Measurements from ENCODE around the gene INVS.
"Not testable (repeated sequence)": the region's sequence is repeated elsewhere in the genome, so short reads cannot be mapped to it uniquely, and the experiment has no call there.

Gene INVS

DNA sequence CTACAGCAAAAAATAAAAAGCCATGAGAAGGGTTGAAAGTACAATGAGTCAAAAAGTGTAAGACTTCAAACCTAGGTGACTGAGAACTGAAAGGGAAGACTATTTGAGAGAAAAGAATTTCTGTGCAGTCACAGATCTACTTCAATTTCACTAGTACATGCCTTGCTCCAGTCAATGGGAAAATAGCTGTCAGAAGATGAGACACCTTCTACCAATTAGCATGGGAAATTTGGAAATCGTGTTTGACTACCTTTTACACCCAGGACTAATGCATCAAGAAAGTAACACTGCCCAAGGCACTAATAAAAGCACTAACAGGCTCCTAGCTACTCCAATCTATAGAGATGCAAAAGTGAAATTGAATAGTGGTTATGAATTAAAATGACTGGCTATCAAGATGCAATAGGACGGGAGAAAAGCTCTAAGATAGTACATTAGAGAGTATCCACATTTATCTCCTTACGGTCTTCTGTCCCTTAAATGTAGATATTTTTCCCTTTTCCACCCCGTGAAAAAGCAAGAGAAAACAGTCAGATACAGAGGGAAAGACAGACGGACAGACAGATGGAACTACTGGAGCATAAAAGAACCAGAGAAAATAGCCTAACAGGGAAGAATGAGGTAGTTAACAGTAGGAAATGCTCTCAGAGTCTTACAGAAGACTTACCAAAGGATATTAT is 15.5 kb upstream of the INVS start:
- no peak for DNase-seq (ENCODE audit: low read depth)

DNA sequence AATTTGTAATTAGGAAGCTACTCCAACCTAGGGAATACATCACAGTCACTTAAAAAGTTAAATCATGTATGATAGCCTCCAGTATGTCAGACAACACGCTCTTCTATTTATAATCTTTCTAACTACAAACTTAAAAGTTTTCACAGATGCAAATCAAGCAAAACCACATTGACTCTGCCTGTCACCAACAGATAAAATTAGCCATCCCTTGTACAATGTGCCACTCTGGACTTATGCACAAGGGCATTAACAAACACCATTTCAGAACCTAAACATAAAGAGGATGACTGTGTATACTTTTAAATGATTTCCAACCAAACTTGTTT is 15.0 kb upstream of the INVS start:
- no peak for DNase-seq (ENCODE audit: low read depth)

DNA sequence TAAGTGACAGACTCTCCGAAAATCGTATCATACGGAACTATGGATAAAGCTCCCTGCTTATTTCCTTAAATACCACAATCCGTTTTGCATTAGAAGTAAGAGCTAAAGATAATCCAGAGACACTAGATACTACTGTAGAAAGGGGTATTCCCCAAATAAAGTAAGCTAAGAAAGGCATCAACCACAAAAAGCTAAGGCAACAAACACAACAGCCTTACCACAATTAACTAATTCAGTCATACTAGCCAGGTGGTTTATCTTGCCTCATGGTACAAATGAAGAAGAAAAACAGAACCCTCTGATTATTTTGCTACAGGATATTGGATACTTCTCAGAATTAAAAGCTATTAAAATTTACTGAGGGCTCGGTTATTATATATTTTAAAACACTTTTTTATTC is 14.3 kb upstream of the INVS start:
- DNase-seq (ENCODE audit: low read depth), result no peak

DNA sequence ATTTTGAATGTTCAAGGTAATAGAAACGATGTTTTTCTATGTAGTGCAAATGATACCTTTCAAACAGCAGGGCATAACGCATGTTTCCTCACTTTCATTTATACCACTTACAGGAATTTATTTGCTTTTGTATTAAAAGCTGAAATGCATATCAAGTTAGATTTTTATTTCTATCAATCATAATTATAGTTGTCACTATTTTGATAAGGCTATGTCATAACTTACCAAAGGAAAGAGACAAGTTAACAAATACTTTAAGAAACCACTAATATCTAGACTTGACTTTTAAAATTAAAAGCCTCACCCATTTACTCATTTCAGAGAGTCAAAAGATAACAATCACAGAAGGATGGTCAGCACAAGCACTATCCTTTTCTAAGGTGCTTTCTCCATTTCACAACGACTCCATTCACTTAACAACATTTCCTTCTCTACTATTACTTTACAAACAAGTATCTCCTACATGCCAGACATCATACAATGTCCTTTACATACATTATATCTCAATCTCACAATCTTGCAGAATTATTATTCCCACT is 12.9 kb upstream of the INVS start:
- DNase-seq (ENCODE audit: low read depth), result no peak

DNA sequence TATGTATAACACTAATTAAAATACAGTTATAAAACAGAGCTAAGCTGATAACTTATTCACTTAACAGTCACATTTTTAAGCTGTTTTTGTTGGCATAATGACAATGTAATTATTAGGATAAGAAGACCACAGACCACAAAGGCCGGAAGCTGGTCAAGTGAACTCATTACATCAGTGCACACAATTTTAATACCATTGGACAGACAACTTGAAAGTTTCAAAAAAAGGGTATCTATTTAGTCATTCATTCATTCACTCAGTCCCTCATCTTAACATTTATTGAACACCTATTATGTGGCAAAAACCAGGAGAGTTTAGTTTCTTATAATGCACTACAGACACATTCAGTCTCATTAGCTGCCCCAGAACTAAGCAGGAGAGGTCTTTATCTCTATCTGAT is 11.8 kb upstream of the INVS start:
- no peak for DNase-seq (ENCODE audit: low read depth)

DNA sequence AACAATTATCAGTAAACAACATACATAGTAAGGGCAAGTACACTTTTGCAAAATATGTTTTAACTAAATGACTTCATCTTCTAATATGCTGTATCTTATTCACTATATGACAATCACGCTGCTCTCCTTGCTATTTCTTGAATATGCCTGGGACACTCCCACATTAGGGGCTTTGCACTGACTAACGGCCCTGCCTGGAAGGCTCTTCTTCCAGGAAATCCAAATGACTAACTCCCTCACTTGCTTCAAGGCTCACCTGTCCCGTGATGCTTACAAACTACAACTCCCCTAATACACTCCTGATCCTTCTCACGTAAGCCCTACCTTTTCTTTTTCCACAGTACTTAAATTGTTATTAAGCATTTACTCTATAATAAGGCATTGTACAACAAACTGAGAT is 10.8 kb upstream of the INVS start:
- DNase-seq (ENCODE audit: low read depth), result no peak

DNA sequence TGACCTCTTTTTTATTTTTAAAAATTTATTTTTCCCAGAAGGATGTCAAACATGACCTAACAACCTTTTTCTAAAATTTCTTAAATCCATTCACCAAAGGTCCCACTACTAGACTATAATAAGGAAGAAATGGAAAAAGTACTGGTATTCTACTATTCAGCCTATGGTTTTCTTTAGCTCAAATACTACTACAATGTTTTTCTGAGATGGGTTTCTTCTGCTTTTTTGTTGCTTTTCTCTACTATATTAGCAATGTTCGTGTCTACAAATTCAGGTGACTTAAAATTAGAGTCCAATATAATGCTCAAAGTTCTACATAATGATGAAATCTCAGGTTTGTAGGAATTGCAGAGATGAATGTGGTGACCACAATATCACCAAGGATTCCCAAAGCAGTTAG is 8.2 kb upstream of the INVS start:
- DNase-seq (ENCODE audit: low read depth), result no peak

DNA sequence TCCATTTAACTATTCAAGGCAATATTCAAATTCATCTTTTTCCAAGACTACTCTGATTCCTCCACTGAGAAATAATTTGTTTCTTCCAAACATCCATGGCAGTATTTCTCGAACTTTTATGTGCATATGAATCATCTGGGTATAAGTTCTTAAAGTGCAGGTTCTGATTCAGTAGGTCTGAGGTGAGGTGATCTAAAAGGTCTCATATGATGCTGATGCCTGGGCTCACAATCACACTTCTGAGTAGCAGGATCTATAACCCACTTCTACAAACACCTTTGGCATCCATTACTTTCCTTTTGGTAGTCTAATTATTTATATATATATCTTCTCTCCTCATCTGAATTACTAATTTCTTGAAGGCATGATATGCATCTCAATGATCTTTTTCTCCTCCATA is 7.4 kb upstream of the INVS start:
- no peak for DNase-seq (ENCODE audit: low read depth)

DNA sequence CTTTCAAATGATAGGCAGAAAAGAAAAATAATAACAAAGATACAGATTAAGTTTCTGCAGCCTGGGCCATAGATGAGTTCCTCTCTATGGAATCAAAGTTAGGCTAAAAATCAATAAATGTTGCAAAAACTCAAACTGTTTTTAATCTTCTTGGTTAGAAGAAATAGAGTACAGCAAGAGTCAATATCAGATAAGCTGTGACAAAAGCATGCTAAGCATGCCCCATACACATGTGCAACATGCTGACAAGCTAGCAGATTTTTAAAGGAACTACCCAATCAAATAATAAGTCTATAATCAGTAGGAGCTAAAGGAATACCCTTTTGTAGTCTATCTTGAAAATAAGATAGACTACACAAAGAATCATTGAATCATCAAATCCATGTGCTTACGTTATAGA is 7.0 kb upstream of the INVS start:
- no peak for DNase-seq (ENCODE audit: low read depth)

DNA sequence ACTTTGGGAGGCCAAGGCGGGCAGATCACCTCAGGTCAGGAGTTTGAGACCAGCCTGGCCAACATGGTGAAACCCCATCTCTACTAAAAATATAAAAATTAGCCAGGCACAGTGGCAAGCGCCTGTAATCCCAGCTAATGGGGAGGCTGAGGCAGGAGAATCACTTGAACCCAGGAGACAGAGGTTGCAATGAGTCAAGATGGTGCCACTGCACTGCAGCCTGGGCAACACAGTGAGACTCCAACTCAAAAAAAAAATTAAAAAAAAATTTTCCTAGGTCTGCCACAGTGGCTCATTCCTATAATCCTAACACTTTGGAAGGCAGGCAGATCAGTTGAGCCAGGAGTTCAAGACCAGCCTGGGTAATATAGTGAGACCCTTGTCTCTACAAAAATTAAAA is 4.6 kb upstream of the INVS start:
- not testable (repeated sequence) for DNase-seq (ENCODE audit: low read depth)

DNA sequence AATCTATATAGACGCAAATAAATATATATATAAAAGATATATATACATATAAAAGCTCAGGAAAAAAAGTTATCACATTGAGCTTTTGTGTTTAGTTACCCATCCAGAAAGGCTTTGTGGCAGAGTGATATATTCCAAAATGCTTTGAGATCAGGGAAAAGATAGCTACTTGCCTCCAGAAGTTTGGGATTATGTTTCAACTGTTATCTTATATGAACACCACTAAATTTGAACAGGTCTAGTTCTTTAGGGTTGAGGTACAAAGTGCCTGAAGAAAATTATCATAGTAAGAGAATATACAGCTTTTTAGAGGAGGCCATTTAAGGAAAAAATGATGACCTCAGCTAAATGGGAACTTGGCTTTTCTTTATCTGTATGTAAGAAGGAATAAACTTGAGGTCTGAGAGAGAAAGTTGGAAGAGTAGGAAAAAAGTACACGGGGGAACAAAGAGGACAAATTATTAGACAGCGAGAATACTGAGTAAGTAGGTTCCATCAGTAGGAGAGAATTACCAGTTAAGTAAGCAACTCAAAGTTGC is 2.6 kb upstream of the INVS start:
- DNase-seq (ENCODE audit: low read depth), result no peak

DNA sequence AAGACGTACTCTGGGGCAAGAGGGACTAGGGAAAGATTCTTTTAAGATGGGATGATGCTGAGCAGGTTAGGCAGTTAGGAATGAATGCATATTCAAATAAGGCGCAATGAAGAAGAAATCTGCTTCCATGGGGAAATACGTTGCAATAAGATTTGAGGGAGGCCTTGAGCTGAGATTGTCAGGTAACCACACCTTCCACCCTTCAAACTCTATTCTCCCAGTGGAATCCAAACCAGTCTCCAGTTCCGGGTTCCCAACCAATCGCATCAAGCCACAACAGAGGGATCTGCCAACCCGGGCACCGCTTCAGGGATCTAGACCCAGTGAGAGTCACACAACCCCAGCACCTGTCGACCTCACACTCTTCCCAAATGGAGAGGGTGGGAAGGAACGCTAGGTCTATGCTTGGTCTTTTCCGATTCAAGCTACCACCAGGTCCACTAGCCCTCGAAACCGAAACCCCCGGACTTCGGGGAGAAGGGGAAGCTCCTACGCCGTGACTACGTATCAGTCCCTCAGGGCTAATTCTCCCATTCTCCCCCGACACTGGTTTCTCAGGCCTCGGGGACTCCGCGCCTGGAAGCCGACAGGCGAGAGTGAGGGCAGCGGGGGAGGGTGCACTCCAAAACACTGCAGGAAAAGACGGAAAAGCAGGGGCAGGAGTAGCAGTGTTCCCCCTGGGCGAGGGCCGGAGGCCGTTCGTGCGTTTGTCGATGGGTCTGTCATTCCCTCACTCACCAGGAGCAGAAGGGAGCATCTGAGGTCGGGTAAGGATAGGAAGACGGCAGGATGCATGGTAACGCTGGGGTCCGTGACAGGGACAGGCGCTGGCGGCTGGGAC is 777 bp upstream of the INVS start:
- DNase-seq (ENCODE audit: low read depth), result peak; percentile 14

DNA sequence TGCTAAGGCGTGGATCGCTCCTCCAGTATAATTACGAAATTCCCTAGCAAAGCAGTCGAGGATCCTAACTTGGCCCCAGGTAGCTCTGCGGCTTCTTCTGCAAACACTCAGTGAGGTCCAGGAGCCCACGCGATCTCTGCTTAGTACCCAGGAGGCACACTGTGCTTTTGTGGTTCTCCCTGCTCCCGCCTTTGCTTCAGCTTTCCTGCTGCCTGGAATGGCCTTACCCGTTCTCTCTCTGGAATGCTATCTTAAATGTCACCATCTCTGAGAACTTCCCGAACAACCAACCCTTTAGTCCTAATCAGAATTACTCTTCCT is 639 bp downstream of the INVS start:
- DNase-seq (ENCODE audit: low read depth), result no peak

DNA sequence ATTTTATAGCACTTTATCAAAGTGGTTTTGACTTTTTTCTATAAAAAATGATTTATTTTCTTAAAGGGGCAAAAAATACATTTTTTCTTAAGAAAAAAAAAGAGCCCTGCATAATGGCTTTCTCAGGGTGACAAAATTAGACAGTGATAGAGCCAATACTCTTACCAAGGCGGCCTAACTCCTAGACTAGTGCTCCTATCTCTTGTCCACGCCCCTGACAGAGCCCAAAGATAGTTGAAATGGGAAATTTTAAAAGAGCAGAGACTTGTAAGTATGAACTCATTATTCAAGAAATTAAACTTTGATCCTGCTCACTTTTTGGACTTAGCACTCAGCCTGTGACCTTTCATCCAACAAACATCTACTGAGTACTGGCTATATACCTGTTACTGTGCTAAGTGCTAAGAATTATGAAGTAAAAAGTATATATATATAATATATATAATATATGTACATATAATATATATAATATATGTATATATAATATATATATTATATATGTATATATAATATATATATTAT is 1.2 kb downstream of the INVS start:
- no peak for DNase-seq (ENCODE audit: low read depth)

DNA sequence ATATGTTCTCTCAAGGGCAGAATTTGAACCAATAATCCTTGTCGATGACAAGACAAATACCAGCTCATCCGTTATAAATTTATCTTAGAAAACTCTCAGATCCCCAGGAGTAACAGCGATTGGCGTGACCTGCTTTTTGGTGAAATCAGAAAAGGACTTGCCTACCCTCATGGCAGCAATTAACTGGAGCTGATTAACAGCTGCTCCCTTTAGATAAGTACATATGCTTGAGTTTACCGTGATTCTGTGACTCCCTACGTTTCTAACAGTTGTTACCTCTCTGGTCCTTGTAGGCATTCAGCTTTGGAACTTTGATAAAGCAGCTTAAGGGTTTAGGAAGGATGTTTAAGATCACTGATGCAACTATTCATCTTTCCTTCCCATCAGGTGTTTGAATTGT is 2.6 kb downstream of the INVS start:
- no peak for DNase-seq (ENCODE audit: low read depth)

DNA sequence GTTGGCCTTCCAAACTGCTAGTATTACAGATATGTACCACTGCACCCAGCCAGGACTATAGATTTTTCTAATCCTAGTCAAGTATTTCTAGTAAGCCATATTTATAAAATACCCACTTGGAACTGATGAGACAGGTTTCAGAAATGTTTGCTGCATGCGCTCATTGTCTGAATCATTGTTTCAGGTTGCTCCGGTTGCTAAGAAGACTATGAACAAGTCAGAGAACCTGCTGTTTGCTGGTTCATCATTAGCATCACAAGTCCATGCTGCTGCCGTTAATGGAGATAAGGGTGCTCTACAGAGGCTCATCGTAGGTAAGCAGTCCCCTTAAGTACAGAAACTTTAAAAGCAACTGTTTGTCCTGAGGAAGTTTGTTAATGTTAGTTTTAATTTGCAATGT is 5.3 kb downstream of the INVS start:
- DNase-seq (ENCODE audit: low read depth), result no peak

DNA sequence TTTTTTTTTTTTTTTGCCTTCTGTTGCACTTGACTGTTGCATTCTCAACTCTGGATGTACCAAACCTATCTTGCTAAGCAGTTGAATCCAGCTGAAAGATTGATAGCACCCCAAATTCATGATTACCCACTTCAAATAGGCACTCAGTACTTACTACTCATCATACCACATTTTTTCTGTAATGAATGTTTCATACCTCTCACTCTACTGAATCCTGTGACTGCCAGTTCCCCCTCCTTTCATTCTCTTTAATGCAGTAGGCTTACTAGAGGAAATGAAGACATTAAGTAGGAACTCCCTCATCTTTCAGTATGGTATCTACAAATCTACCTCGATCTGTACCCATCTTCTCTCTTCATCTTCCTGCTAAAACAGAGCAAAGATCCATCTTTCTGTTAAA is 6.8 kb downstream of the INVS start:
- DNase-seq (ENCODE audit: low read depth), result no peak

DNA sequence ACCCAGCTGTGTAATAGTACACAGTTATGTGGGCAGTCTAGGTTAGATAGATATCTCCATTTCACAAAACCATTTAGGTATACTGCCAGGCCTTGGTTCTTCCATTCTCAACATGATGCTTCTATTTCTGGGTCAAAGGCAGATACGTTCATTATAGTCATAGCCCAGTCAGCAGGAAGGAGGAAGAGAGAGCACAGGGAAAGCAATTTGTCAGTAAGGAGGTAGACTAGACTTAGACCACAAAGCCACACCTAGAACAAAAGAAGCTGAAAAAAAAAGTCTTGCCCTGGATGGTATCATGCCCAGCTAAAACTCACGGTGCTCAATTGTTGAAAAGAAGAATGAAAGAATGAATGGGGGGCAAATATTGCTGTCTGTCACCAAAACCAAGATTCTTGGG is 7.6 kb downstream of the INVS start:
- DNase-seq (ENCODE audit: low read depth), result no peak

DNA sequence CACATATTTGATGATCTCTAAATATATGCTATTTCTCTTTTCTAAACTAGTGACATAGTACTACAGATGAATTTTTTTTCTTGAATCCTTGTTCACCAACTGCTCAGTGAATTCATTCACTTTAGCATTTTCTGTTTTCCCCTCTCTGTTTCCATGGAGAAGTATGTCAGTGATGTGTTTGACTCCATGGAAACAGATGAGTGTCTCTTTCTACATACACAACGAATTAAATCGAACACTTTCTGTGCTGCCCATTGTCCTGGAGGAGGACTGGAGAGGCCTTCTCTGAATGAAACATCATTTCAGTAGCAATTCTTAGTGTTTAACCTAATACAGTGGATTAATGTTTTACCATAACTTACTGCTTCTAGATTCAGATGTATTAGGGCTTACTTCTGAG is 9.5 kb downstream of the INVS start:
- no peak for DNase-seq (ENCODE audit: low read depth)

DNA sequence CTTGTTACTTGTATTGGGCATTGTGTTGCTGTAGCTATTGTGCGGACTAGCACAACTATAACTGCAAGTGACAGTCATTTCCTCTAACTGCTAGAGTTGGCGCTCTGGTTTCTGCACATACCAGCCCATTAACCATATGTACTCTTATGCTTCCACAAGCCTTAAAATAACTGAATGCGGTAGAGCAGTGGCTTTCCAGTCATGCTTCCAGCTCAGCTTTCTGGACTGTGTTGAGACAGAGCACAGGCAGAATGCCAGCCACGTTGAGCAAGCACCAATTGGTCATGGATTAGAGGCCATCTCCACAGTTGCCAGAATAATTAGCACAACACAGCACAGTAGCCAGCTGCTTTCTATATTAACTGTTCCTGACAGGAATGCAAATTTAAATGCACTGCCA is 12.2 kb downstream of the INVS start:
- no peak for DNase-seq (ENCODE audit: low read depth)

DNA sequence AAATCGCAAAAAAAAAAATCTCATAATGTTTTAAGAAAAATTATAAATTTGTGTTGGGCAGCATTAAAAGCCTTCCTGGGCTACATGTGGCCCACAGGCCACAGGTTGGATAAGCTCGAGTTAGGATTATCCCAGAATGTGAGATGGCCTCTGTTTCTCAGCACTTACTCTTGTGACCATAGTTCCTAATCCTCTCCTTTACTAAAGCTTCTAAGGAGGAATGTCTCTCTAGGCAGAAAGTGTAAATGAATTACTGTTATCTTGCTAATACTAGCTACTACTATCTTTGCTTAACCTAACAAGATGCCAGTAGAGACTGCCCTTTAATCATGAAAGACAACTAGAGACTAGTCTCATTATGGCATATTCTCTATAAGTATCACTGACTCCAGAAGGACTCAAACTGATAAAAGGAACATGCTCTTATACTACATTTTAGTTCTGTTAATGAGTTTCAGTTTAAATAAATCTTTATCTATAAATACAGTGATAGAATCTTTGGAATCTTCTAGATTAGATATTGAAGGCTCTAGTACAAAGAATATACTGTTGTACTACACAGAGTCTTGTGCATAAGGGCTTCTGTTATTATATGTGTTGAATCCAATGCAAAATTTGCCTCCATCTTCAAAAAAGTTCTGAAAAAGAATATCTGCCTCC is 13.8 kb downstream of the INVS start:
- DNase-seq (ENCODE audit: low read depth), result no peak

DNA sequence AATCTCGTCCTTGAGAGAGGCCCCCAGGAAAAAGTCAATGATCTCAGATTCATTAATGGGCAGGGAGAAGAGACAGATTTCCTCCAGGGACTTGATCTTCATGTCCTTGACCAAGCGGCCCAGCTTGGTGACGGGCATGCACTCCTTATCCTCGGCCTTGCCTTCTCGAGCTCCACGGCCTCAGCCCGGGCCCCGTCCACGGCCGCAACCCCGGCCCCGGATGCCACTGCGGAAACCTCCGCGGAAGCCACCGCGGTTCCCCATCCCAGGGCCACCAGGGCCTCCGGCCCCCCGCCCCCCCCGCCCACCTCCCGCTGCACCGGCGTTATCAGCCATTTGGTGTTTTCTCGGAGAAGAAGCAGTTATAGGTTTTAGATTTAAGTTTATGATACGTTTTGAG is 18.3 kb downstream of the INVS start:
- no peak for DNase-seq (ENCODE audit: low read depth)

DNA sequence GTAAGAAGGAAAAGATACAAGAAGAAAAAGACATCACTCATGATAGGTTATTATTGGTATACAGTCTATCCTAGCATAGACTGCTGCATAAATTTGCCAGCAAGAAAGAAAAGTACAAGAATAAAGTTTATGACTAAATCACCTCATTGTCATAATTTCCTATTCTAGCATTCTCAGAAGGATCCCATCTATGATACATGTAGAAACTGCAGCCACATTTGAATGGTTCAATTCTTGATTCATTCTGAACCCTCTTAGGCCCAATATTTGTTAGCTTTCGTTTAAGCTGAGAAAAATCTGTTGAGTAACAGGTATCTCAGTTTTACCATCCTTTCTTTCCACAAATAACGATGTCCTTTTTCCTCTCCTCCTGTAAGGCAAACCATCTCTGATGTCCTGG is 21.2 kb downstream of the INVS start:
- no peak for DNase-seq (ENCODE audit: low read depth)

All from T follicular helper cell (primary cell).